ENCODE results near the gene FAAP20.

GRCh38 chr1:2210786-2211185, 16.2 kb upstream of the FAAP20 start:
- TF ChIP-seq CTCF (IDR thresholded peaks at IDR 0.05) (no peak), POLR2A (IDR thresholded peaks at IDR 0.05) (no peak), POLR2AphosphoS5 (IDR thresholded peaks at IDR 0.05) (no peak)

Measured in sigmoid colon (tissue), 4 donors.